ENCODE results near the gene CGB3.

Gene CGB3

GRCh38 chr19:49006905-49007304 is 17.2 kb downstream of the CGB3 start:
- CTCF ChIA-PET = interaction anchor here (1.2 to 2.8 kb wide), 2 partner anchors 12 to 14 kb away, joined by 6 to 14 read pairs; partner anchors contain the start of genes GYS1 and RUVBL2
- no peak for DNase-seq (ENCODE audit: extremely low spot score)
- TF ChIP-seq CTCF (IDR thresholded peaks at IDR 0.05; ENCODE audit: control extremely low read depth, extremely low read depth, low read depth, missing control alignments) = no peak
- POLR2A ChIA-PET = no interaction called here

GRCh38 chr19:49004964-49005614 is 19.0 kb downstream of the CGB3 start:
- POLR2A ChIA-PET = interaction anchor here (1.1 kb wide), 1 partner anchor 11 kb away, joined by 13 read pairs; the partner anchor contains the start of gene RUVBL2
- TF ChIP-seq CTCF (IDR thresholded peaks at IDR 0.05; ENCODE audit: control extremely low read depth, extremely low read depth, low read depth, missing control alignments) = no peak
- CTCF ChIA-PET = interaction anchor here (4.8 kb wide), 1 partner anchor 12 kb away, joined by 22 read pairs; the partner anchor contains the start of genes GYS1 and RUVBL2
- DNase-seq (ENCODE audit: extremely low spot score) = no peak

GRCh38 chr19:49004133-49004532 is 20.0 kb downstream of the CGB3 start:
- ChIA-PET CTCF (interaction anchor here (1.1 to 4.8 kb wide), 3 partner anchors 11 to 221 kb away, joined by 3 to 22 read pairs (median 6); partner anchors contain the start of genes GYS1 and RUVBL2), POLR2A (interaction anchor here (0.6 to 1.1 kb wide), 3 partner anchors 8 to 10 kb away, joined by 3 to 13 read pairs (median 3); partner anchors contain the start of gene RUVBL2)
- no peak for TF ChIP-seq CTCF (IDR thresholded peaks at IDR 0.05; ENCODE audit: control extremely low read depth, extremely low read depth, low read depth, missing control alignments)
- DNase-seq (ENCODE audit: extremely low spot score) = no peak

- POLR2A ChIA-PET = interaction anchor here (0.5 to 1.1 kb wide), 3 partner anchors 20 to 127 kb away, joined by 3 to 4 read pairs (median 3); partner anchors contain the start of gene PPP1R15A
- CTCF ChIA-PET = interaction anchor here (0.6 to 4.7 kb wide), 35 partner anchors 9 to 226 kb away, joined by 3 to 45 read pairs (median 4); partner anchors contain the start of genes BAX, CGB2, HRC and LHB
- TF ChIP-seq CTCF (IDR thresholded peaks at IDR 0.05; ENCODE audit: control extremely low read depth, extremely low read depth, low read depth, missing control alignments) = peak; percentile 81
- peak; percentile 54 for DNase-seq (ENCODE audit: extremely low spot score)
Observed at GRCh38 chr19:48999481-49000325, 24.4 kb downstream of the CGB3 start.

GRCh38 chr19:48997972-48998371 is 26.2 kb downstream of the CGB3 start:
- peak; percentile 54 for DNase-seq (ENCODE audit: extremely low spot score)
- POLR2A ChIA-PET = no interaction called here
- CTCF ChIA-PET = interaction anchor here (0.8 to 4.7 kb wide), 12 partner anchors 9 to 411 kb away, joined by 3 to 45 read pairs (median 4); a partner anchor contains a TSS
- peak; percentile 41 for TF ChIP-seq CTCF (IDR thresholded peaks at IDR 0.05; ENCODE audit: control extremely low read depth, extremely low read depth, low read depth, missing control alignments)

- no peak for DNase-seq (ENCODE audit: extremely low spot score)
- ChIA-PET CTCF (interaction anchor here (0.7 to 4.5 kb wide), 28 partner anchors 9 to 449 kb away, joined by 3 to 129 read pairs (median 6); partner anchors contain the start of genes DHDH, FTL, LIN7B and NUCB1), POLR2A (interaction anchor here (0.6 to 2.3 kb wide), 11 partner anchors 10 to 375 kb away, joined by 3 to 29 read pairs (median 7); partner anchors contain the start of genes FTL, PPP1R15A, RPL18 and SPHK2)
- no peak for TF ChIP-seq CTCF (IDR thresholded peaks at IDR 0.05; ENCODE audit: control extremely low read depth, extremely low read depth, low read depth, missing control alignments)
Observed at GRCh38 chr19:48994035-48994386, 30.1 kb downstream of the CGB3 start.
